Lower leg skin (tissue), 4 donors: Measurements from ENCODE around the gene MGAT4A. TPM values are rescaled to one million over a fixed set of nuclear protein-coding genes. Genes with fewer than 3 reads are reported as not detected.

Experiments
- DNase-seq, 2 donors: peaks; one replicate each; pipeline ENCODE4 v3.0.0-alpha.2; 2019; ENCODE audit warnings: low spot score in 2 of 2
- H3K4me3 ChIP-seq: fragments of 200-600 bp; sonication (generic); 2 replicates; pipeline ENCODE4 v1.5.1; 2017; ENCODE audit warnings: mild to moderate bottlenecking, low read depth; ENCODE audit not compliant: poor library complexity, severe bottlenecking
- POLR2A ChIP-seq, 2 donors: fragments of 450-650 bp; IDR thresholded peaks; one replicate each; pipeline ENCODE4 v1.6.1; 2016 to 2017; ENCODE audit warnings: antibody characterized with exemption in 2 of 2, mild to moderate bottlenecking in 1 of 2, moderate library complexity in 1 of 2
- WGBS, 2 donors: methylation state at CpG; one replicate each; pipeline ENCODE4 v1.1.5; 2018; 5-methylcytosine and 5-hydroxymethylcytosine counted together
- intact Hi-C: fragments of 100-400 bp; cut with DNase I; formaldehyde crosslinking; loops from one replicate; pipeline ENCODE4 v1.15.0; 2023; ENCODE audit warnings: low total_unique reads
- total RNA-seq, 4 donors: library from RNA; depleted of rRNA; stranded (reverse); fragments of >200 nt; gene quantifications; one replicate each; pipeline ENCODE4 v1.1.0, GENCODE V29; 2016
- TF ChIP-seq, protein P1 (sequence below), 3 donors: fragments of 450-650 bp; IDR thresholded peaks; one replicate each; pipeline ENCODE4 v1.5.1; 2016; ENCODE audit warnings: antibody characterized with exemption in 3 of 3, mild to moderate bottlenecking in 3 of 3, moderate library complexity in 2 of 3

Gene MGAT4A
- total RNA-seq, 4 donors from 2014 or later, result 7.3 to 24.9 (median 14.2) TPM

DNA sequence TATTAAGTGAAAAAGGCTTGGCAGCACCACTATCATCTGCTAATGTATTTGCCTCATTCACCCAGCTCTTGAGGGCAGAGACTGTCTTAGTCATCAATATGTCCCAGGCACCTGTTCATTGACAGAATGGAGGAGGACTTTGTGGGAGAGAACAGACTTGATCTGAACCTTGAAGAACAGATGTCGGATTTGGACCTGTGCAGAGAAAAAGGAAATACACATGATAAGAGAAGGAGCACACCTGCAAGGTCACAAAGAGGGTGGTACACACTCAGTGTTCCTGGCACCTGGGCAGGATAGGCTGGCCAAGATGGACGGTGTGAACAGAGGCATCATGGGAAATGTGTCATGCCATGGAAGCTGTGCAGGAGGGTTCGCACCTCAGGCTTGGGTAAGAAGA is 7.4 kb upstream of the MGAT4A start:
- H3K4me3 ChIP-seq, result no peak overlapping the region
- no peak for DNase-seq
- no peak for TF ChIP-seq POLR2A (IDR thresholded peaks at IDR 0.05)
- TF ChIP-seq, protein P1, sequence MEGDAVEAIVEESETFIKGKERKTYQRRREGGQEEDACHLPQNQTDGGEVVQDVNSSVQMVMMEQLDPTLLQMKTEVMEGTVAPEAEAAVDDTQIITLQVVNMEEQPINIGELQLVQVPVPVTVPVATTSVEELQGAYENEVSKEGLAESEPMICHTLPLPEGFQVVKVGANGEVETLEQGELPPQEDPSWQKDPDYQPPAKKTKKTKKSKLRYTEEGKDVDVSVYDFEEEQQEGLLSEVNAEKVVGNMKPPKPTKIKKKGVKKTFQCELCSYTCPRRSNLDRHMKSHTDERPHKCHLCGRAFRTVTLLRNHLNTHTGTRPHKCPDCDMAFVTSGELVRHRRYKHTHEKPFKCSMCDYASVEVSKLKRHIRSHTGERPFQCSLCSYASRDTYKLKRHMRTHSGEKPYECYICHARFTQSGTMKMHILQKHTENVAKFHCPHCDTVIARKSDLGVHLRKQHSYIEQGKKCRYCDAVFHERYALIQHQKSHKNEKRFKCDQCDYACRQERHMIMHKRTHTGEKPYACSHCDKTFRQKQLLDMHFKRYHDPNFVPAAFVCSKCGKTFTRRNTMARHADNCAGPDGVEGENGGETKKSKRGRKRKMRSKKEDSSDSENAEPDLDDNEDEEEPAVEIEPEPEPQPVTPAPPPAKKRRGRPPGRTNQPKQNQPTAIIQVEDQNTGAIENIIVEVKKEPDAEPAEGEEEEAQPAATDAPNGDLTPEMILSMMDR (IDR thresholded peaks at IDR 0.05), result no peak
- WGBS, 2 donors, result 80 to 95% methylated on average over 3 of the region's 3 CpGs
- intact Hi-C loops, result no loop called here

DNA sequence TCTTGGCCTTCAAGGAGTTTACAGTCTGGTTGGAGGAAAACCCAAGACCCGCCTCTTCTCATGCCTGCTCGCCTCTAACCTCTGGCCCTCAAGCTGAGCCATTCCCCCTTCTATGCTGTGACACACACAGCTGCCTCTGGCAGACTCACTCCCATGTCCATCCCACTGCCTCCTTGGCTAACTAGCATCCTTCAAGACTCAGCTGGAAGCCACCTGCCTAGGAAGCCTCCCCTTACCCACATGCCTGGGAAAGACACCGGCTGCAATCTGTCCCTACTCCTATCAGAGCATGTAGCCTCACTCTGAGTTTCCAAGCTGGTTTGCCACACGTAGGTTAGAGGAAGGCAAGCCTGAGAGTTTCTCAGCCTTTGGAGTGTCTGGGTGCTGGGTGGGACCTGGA is 6.9 kb upstream of the MGAT4A start:
- intact Hi-C loops, result no loop called here
- DNase-seq, result no peak

DNA sequence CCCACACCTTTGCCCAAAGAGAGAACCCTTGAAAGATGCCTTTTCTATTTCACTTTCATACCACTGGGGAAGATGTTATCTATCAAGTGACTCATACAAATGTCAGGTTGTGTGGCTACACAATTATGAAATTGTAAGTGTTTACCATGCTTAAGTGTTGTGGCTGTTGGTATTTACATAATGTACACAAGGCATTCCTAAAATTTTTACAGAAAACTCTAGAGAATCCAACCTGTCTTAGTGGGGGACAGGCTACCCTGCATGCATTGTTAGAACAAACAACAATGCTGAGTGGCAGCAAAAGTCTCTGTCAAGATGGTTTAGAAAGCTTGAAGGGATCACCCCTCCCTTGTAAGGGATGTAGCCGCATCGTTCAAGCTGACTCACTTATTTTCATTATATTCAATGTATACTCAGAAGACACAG is 5.5 kb upstream of the MGAT4A start:
- intact Hi-C loops, result no loop called here
- no peak overlapping the region for H3K4me3 ChIP-seq
- no peak for DNase-seq
- TF ChIP-seq, protein P1 (IDR thresholded peaks at IDR 0.05), result no peak
- TF ChIP-seq POLR2A (IDR thresholded peaks at IDR 0.05), result no peak
- WGBS, 2 donors, result 76 to 88% methylated on average over 2 of the region's 2 CpGs

More for the DNA sequence above, 6.9 kb upstream of the MGAT4A start:
- H3K4me3 ChIP-seq, result no peak overlapping the region
- TF ChIP-seq POLR2A (IDR thresholded peaks at IDR 0.05), result no peak
- TF ChIP-seq, protein P1 (IDR thresholded peaks at IDR 0.05), result no peak
- 84 to 87% methylated on average over 4 of the region's 4 CpGs for WGBS, 2 donors

DNA sequence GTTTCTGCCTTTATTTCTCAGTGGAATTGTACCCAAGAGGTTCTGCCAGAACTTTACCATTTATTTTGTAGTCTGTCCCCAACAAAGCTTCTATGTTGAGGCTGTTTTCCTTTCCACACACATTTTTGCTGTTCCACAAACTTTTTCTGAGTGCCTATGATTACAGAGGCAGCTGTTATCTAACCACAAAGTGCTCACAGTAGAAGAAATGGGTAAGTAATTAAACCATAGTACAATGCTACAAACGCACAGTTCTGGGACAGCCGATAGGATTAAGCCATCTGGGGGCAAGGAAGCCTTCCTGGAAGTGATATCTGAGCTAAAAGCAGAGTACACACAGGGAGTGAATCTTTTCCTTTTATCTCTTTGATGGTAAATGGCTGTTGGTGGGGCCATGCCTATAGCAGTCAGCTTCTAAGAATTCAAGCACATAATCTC is 3.9 kb upstream of the MGAT4A start:
- TF ChIP-seq, protein P1 (IDR thresholded peaks at IDR 0.05), result no peak
- TF ChIP-seq POLR2A (IDR thresholded peaks at IDR 0.05), result no peak
- no peak overlapping the region for H3K4me3 ChIP-seq
- DNase-seq, result no peak
- WGBS, 2 donors, result 59 to 69% methylated on average over 2 of the region's 2 CpGs
- intact Hi-C loops, result no loop called here

GRCh38 chr2:98734162-98734561 is 3.2 kb upstream of the MGAT4A start:
- TF ChIP-seq, protein P1 (IDR thresholded peaks at IDR 0.05), result no peak
- TF ChIP-seq POLR2A (IDR thresholded peaks at IDR 0.05), result no peak
- intact Hi-C loops, result no loop called here
- H3K4me3 ChIP-seq, result no peak overlapping the region
- 82 to 85% methylated on average over 3 of the region's 3 CpGs for WGBS, 2 donors
- no peak for DNase-seq

DNA sequence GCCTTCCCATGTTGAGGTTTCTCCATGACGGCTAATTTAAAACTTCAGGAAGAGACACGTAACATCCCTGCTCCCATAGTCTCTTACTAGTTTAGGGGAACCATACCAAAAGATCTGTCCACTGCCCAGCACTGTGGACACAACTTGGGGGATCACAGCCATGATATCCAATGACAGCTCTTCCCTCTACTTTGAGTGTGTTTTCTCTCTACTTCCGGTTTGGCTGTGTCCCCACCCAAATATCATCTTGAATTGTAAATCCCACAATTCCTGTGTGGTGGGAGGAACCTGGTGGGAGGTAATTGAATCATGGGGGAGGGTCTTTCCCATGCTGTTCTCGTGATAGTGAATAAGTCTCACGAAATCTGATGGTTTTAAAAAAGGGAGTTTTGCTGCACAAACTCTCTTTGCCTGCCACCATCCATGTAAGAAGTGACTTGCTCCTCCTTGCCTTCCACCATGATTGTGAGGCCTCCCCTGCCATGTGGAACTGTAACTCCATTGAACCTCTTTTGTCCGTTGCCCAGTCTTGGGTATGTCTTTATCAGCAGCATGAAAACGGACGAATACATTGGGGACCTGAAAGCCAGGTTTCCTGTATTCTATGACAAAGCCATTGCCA is 1.6 kb upstream of the MGAT4A start:
- 84 to 89% methylated on average over 8 of the region's 8 CpGs for WGBS, 2 donors
- intact Hi-C loops, result no loop called here
- DNase-seq, result no peak
- TF ChIP-seq, protein P1 (IDR thresholded peaks at IDR 0.05), result no peak
- no peak for TF ChIP-seq POLR2A (IDR thresholded peaks at IDR 0.05)
- H3K4me3 ChIP-seq, result no peak overlapping the region
